Astrocyte of the cerebellum (primary cell): ENCODE data around the gene GID8.

ENCODE experiments used
- DNase-seq: peaks from one replicate; pipeline ENCODE4 v3.0.0-alpha.2; 2011; ENCODE audit warnings: low read depth
- H3K4me3 ChIP-seq: 2 replicates; pipeline ENCODE4 v1.5.1; 2011; ENCODE audit warnings: mild to moderate bottlenecking, low read depth, low read length, moderate library complexity
- in situ Hi-C: cut with HindIII; loops from 2 replicates; pipeline ENCODE4 v1.10.0; 2017; ENCODE audit warnings: low sequenced_read_pairs
- TF ChIP-seq, protein P1 (sequence below): IDR thresholded peaks from 2 replicates; pipeline ENCODE4 v1.5.1; 2012; ENCODE audit warnings: low read length, low read depth, moderate library complexity, mild to moderate bottlenecking; ENCODE audit errors: missing control alignments

Gene GID8

DNA sequence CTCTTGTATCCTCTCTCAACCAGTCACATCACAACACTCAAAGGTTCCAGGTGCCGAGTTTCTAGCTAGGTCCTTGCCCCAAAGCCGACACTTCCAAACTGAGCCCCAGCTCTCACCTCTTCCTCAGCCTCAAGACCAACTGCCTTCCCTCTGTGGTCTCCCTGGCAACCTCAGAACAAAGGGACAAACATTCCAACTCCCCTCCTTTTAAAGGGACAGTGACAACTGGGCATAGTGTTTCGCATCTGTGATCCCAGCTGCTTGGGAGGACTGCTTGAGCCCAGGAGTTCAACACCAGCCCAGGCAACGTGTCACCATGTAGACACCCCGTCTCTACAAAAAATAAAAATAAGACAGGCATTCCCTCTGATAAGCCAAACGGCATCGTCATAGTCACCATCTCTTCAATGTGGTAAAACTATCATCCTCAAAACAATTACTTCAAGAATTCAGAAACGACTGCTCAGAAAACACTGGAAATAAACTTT, 22.9 kb upstream of the GID8 start:
- TF ChIP-seq, protein P1, sequence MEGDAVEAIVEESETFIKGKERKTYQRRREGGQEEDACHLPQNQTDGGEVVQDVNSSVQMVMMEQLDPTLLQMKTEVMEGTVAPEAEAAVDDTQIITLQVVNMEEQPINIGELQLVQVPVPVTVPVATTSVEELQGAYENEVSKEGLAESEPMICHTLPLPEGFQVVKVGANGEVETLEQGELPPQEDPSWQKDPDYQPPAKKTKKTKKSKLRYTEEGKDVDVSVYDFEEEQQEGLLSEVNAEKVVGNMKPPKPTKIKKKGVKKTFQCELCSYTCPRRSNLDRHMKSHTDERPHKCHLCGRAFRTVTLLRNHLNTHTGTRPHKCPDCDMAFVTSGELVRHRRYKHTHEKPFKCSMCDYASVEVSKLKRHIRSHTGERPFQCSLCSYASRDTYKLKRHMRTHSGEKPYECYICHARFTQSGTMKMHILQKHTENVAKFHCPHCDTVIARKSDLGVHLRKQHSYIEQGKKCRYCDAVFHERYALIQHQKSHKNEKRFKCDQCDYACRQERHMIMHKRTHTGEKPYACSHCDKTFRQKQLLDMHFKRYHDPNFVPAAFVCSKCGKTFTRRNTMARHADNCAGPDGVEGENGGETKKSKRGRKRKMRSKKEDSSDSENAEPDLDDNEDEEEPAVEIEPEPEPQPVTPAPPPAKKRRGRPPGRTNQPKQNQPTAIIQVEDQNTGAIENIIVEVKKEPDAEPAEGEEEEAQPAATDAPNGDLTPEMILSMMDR: no peak
- in situ Hi-C loops: no loop called here
- no peak for DNase-seq
- H3K4me3 ChIP-seq: no peak overlapping the region

DNA sequence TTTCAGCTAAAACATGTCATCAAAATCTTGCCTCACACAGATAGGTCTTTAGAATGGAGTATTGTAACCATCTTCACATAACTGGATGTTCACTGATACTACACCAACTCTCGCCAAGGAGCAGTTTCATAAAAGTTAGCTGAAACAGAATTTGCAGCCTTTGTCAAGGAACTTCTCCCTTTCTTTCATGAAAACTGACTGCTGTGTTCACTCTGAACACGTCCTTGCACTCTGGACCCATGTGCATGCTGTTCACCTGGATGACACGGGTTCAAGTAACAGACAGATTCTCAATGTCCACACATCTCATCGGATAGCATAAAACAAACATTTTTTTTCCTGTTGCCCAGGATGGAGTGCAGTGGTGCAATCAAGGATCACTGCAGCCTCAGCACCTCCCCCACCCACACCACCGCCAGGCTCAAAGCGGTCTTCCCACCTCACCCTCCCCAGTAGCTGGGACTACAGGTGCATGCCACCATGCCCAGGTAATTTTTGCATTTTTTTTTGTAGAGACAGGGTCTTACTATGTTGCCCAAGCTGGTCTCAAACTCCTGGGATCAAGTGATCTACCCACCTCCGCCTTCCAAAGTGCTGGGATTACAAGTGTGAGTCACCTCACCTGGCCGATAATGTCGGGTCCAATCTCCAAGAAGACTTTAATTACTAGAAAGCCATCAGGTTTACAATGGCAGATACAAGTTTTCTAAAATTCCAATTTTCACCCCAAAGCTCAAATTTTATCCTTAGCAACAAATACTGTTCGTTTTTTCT, 21.1 kb upstream of the GID8 start:
- TF ChIP-seq, protein P1: no peak
- in situ Hi-C loops: no loop called here
- DNase-seq: no peak
- no peak overlapping the region for H3K4me3 ChIP-seq

DNA sequence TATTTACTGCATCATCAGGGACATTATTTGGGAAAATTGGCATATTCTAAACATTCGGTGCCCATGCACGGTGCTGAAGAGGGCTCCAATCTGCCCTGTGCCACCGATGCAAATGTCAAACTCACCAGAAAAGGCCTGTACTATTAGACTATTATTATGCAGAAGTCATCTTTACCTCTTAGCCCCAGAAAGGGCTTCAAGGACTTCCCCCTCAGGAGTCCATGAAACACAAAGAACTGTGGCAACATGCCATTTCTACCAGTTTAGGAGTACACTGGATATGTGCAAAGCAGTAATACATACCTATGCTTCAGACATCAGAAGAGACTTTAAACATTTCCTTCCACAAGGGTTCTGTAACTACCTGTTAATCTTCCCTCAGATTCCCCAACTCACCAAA, 20.2 kb upstream of the GID8 start:
- in situ Hi-C loops: no loop called here
- DNase-seq: no peak
- H3K4me3 ChIP-seq: no peak overlapping the region
- TF ChIP-seq, protein P1: no peak

DNA sequence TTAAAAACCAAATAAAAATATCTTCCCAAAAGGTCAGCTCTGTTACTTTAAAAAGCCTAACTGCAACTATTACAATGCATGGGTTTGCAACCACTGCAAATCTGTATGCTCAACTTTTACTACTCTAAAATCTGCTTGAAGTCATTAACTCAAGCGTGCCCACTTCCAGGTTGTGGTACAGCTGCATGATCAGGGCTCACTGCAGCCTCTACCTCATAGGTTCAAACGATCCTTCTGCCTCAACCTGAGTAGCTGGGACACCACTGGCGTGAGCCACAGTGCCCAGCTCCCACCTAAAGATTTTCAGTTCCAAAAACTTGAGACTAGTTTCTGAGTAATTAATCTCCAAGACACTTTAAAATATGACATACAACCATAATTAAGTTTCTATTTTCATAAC, 19.8 kb upstream of the GID8 start:
- in situ Hi-C loops: no loop called here
- no peak for DNase-seq
- no peak overlapping the region for H3K4me3 ChIP-seq

DNA sequence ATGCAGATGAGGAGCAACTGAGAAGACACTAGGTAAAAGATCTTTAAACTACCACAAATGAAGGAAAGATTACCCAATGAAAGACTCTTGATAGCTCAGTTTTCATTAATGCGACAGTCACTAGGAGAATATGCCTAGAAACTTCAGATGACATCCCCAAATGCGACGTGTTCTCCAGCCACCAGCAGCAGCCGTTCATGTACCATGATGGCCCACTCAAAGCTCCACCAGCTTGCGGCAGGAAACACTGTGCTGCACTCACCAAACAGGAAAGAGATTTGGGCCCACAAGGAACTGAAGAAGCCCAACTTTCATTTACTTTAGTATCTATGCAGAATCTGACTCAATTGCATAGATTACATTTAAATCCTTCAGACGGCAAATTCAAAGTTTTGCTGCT, 19.1 kb upstream of the GID8 start:
- H3K4me3 ChIP-seq: no peak overlapping the region
- TF ChIP-seq, protein P1: no peak
- DNase-seq: no peak
- in situ Hi-C loops: no loop called here

More for the DNA sequence above, 19.8 kb upstream of the GID8 start:
- TF ChIP-seq, protein P1: no peak

DNA sequence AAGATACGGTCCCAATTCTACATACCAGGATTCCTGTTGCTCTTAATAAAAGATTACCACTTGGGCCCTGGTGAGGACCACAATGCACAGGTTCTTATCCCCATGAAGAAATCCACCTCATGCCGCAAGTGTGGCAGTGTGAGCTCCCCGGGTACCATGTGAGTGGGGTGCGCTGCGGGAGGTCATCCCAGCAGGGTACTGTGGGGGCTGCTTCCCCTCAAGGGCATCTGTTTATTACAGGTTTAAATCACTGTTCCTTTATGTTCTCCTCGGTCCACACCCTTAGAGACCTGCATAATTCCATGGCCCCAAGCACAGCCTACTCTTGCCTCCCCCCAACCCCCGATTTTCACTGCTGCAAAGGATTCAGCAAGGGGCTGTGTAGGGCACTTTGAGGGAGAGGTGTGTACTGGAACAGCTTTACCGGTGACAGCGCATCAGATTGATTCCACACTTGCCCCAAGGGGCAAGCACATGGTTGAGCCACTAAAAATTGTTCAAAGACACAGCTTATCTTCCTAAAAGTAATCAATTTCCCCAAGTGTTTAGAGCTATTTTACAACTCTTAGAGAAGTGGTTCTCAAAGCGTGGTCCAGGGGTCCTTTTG, 17.8 kb upstream of the GID8 start:
- no peak for DNase-seq
- TF ChIP-seq, protein P1: no peak
- in situ Hi-C loops: no loop called here
- no peak overlapping the region for H3K4me3 ChIP-seq
